HG03558 (cell line): ENCODE data around the gene CTSW.

Source experiments
- ATAC-seq: cut with Tn5 transposase; IDR thresholded peaks from one replicate; pipeline ENCODE4 v1.9.1; 2021; ENCODE audit warnings: moderate number of reproducible peaks; ENCODE audit not compliant: unreplicated experiment; ENCODE audit errors: extremely low read depth

The CTSW gene

GRCh38 chr11:65865550-65866172, 14.0 kb upstream of the CTSW start:
- no peak for ATAC-seq

- ATAC-seq = no peak
These were observed 12.9 kb upstream of the CTSW start for GRCh38 chr11:65866509-65867283.

- no peak for ATAC-seq
These were observed 12.2 kb upstream of the CTSW start for GRCh38 chr11:65867284-65868071.

- no peak for ATAC-seq
These were observed 11.5 kb upstream of the CTSW start for GRCh38 chr11:65868076-65868667.

GRCh38 chr11:65868907-65869306, 10.7 kb upstream of the CTSW start:
- ATAC-seq = no peak

GRCh38 chr11:65869643-65870306, 9.9 kb upstream of the CTSW start:
- no peak for ATAC-seq

GRCh38 chr11:65870307-65870658, 9.4 kb upstream of the CTSW start:
- ATAC-seq = no peak

- no peak for ATAC-seq
These were observed 8.6 kb upstream of the CTSW start for GRCh38 chr11:65870706-65871681.

GRCh38 chr11:65871811-65872548, 7.7 kb upstream of the CTSW start:
- no peak for ATAC-seq

- ATAC-seq = no peak
These were observed 6.9 kb upstream of the CTSW start, which contains the start of gene EFEMP2 for GRCh38 chr11:65872586-65873317. EFEMP2 (minus strand) TSS chr11:65872800; CDS start chr11:65872354, 446 bp downstream.

GRCh38 chr11:65873318-65874156, 6.1 kb upstream of the CTSW start:
- peak; percentile 71 for ATAC-seq

GRCh38 chr11:65880027-65880426, 390 bp downstream of the CTSW start:
- ATAC-seq = no peak

- ATAC-seq = no peak
These were observed 1.3 kb downstream of the CTSW start for GRCh38 chr11:65880844-65881421.

GRCh38 chr11:65882120-65883057, 2.8 kb downstream of the CTSW start:
- ATAC-seq = no peak

GRCh38 chr11:65883058-65883761, 3.6 kb downstream of the CTSW start:
- no peak for ATAC-seq
